ENCODE measurements around the gene PDSS2. TPM values are rescaled to one million over a fixed set of nuclear protein-coding genes. Genes with fewer than 3 reads are reported as not detected.

The PDSS2 gene
- total and polyA plus RNA-seq, 12 donors: 6.4 to 39.8 (median 27.6) TPM

DNA sequence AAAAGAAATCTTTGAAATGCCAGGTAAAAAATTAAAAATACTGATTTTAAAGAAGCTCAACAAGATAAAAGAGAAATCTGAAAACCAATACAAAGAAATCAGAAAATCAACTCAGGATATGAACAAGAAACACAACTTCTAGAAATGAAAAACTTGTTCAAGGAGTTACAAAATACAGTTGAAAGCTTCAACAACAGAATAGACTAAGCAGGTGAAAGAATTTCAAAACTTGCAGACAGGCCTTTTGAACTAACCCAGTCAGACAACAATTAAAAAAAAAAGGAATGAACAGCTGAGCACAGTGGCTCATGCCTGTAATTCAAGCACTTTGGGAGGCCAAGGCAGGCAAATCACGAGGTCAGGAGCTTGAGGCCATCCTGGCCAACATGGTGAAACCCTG lies 57.8 kb downstream of the PDSS2 start:
- intact Hi-C loops (cut with DNase I): no loop called here
- Histone ChIP-seq H3K27ac (no peak overlapping the region), H3K27me3 (no peaks in the 10 kb centered on the region), H3K4me1 (replicated peaks in 1 of 2) (no peaks in the 10 kb centered on the region), H3K9me3 (replicated peaks in 1 of 3) (peaks cover 0 to 4% (median 0%) of the 10 kb centered on the region in 3 donors), H3K36me3 (replicated peaks in 1 of 2) (no peaks in the 10 kb centered on the region), H3K4me3 (no peak overlapping the region)
- DNase-seq: no peak
- 88 to 100% (median 95%) methylated on average over 1 of the region's 1 CpG for WGBS, 4 donors
- no peak for TF ChIP-seq POLR2A (IDR thresholded peaks at IDR 0.05)
- TF ChIP-seq, protein P1, sequence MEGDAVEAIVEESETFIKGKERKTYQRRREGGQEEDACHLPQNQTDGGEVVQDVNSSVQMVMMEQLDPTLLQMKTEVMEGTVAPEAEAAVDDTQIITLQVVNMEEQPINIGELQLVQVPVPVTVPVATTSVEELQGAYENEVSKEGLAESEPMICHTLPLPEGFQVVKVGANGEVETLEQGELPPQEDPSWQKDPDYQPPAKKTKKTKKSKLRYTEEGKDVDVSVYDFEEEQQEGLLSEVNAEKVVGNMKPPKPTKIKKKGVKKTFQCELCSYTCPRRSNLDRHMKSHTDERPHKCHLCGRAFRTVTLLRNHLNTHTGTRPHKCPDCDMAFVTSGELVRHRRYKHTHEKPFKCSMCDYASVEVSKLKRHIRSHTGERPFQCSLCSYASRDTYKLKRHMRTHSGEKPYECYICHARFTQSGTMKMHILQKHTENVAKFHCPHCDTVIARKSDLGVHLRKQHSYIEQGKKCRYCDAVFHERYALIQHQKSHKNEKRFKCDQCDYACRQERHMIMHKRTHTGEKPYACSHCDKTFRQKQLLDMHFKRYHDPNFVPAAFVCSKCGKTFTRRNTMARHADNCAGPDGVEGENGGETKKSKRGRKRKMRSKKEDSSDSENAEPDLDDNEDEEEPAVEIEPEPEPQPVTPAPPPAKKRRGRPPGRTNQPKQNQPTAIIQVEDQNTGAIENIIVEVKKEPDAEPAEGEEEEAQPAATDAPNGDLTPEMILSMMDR (IDR thresholded peaks at IDR 0.05): no peak

- Histone ChIP-seq H3K4me1 (replicated peaks in 1 of 2) (no peaks in the 10 kb centered on the region), H3K27me3 (no peaks in the 10 kb centered on the region), H3K4me3 (no peak overlapping the region), H3K27ac (no peak overlapping the region), H3K36me3 (replicated peaks in 1 of 2) (no peaks in the 10 kb centered on the region), H3K9me3 (replicated peaks in 1 of 3) (peaks cover 0 to 4% (median 0%) of the 10 kb centered on the region in 3 donors)
- no peak for TF ChIP-seq POLR2A (IDR thresholded peaks at IDR 0.05)
- TF ChIP-seq, protein P1 (IDR thresholded peaks at IDR 0.05): no peak
- WGBS, 4 donors: 97 to 100% (median 97%) methylated on average over 4 of the region's 4 CpGs
- DNase-seq: no peak
- intact Hi-C loops (cut with DNase I): no loop called here
Observed at GRCh38 chr6:107400616-107401147, 58.7 kb downstream of the PDSS2 start.

- no peak for DNase-seq
- Histone ChIP-seq H3K27ac (no peak overlapping the region), H3K36me3 (replicated peaks in 1 of 2) (no peaks in the 10 kb centered on the region), H3K4me1 (replicated peaks in 1 of 2) (no peaks in the 10 kb centered on the region), H3K27me3 (no peaks in the 10 kb centered on the region), H3K4me3 (no peak overlapping the region), H3K9me3 (replicated peaks in 1 of 3) (peaks cover 0 to 4% (median 3%) of the 10 kb centered on the region in 3 donors)
- intact Hi-C loops (cut with DNase I): no loop called here
- TF ChIP-seq, protein P1 (IDR thresholded peaks at IDR 0.05): no peak
- TF ChIP-seq POLR2A (IDR thresholded peaks at IDR 0.05): no peak
- 76 to 96% (median 84%) methylated on average over 1 of the region's 1 CpG for WGBS, 4 donors
Observed at GRCh38 chr6:107399935-107400334, 59.4 kb downstream of the PDSS2 start.

- Histone ChIP-seq H3K9me3 (replicated peaks in 1 of 3) (peaks cover 4 to 10% (median 8%) of the 10 kb centered on the region in 3 donors), H3K36me3 (replicated peaks in 1 of 2) (no peaks in the 10 kb centered on the region), H3K4me1 (replicated peaks in 1 of 2) (no peaks in the 10 kb centered on the region), H3K27ac (no peak overlapping the region), H3K4me3 (no peak overlapping the region), H3K27me3 (no peaks in the 10 kb centered on the region)
- TF ChIP-seq POLR2A (IDR thresholded peaks at IDR 0.05): no peak
- DNase-seq: no peak
- intact Hi-C loops (cut with DNase I): no loop called here
Observed at GRCh38 chr6:107398001-107398400, 61.4 kb downstream of the PDSS2 start.

GRCh38 chr6:107396211-107396610 lies 63.2 kb downstream of the PDSS2 start:
- Histone ChIP-seq H3K36me3 (replicated peaks in 1 of 2) (no peaks in the 10 kb centered on the region), H3K27ac (no peak overlapping the region), H3K27me3 (no peaks in the 10 kb centered on the region), H3K4me1 (replicated peaks in 1 of 2) (no peaks in the 10 kb centered on the region), H3K4me3 (no peak overlapping the region), H3K9me3 (replicated peaks in 1 of 3) (peaks cover 2 to 11% (median 8%) of the 10 kb centered on the region in 3 donors)
- TF ChIP-seq POLR2A (IDR thresholded peaks at IDR 0.05): no peak
- TF ChIP-seq, protein P1 (IDR thresholded peaks at IDR 0.05): no peak
- WGBS, 4 donors: 79 to 94% (median 91%) methylated on average over 1 of the region's 1 CpG
- intact Hi-C loops (cut with DNase I): no loop called here
- no peak for DNase-seq
